ENCODE results near the gene PHACTR1. TPM values are rescaled to one million over a fixed set of nuclear protein-coding genes. Genes with fewer than 3 reads are reported as not detected.

Gene PHACTR1
- total RNA-seq, 4 donors from 2014 or later: 2.6 to 11.2 (median 4.9) TPM

- TF ChIP-seq CTCF (IDR thresholded peaks at IDR 0.05; ENCODE audit: low read depth): no peak
Observed at GRCh38 chr6:13045676-13046075, 329.1 kb downstream of the PHACTR1 start.

- TF ChIP-seq CTCF (IDR thresholded peaks at IDR 0.05; ENCODE audit: low read depth): no peak
Observed at GRCh38 chr6:13046084-13046483, 329.5 kb downstream of the PHACTR1 start.

GRCh38 chr6:13048113-13048512 lies 331.5 kb downstream of the PHACTR1 start:
- TF ChIP-seq CTCF (IDR thresholded peaks at IDR 0.05; ENCODE audit: low read depth): no peak

- TF ChIP-seq CTCF (IDR thresholded peaks at IDR 0.05; ENCODE audit: low read depth): no peak
Observed at GRCh38 chr6:13049666-13050254, 333.2 kb downstream of the PHACTR1 start.

GRCh38 chr6:13053006-13053461 lies 336.5 kb downstream of the PHACTR1 start:
- TF ChIP-seq CTCF (IDR thresholded peaks at IDR 0.05; ENCODE audit: low read depth): no peak

- TF ChIP-seq CTCF (IDR thresholded peaks at IDR 0.05; ENCODE audit: low read depth): no peak
Observed at GRCh38 chr6:13058051-13058450, 341.5 kb downstream of the PHACTR1 start.

GRCh38 chr6:13059026-13059425 lies 342.5 kb downstream of the PHACTR1 start:
- TF ChIP-seq CTCF (IDR thresholded peaks at IDR 0.05; ENCODE audit: low read depth): no peak

All from subcutaneous adipose tissue (tissue), 4 donors.